Type B pancreatic cell (in vitro differentiated cells): ENCODE measurements around the gene PPP1CB. TPM values are rescaled to one million over a fixed set of nuclear protein-coding genes. Genes with fewer than 3 reads are reported as not detected.
"Not testable (repeated sequence)": the region's sequence is repeated elsewhere in the genome, so short reads cannot be mapped to it uniquely, and the experiment has no call there.

ENCODE experiments used
- DNase-seq: peaks from one replicate; pipeline ENCODE4 v3.0.0; 2021; ENCODE audit warnings: mixed read lengths; ENCODE audit not compliant: unreplicated experiment; ENCODE audit errors: extremely low spot score
- H3K27ac Mint-ChIP-seq: 2 replicates; pipeline ENCODE4 v1.8.0; 2021; ENCODE audit warnings: mild to moderate bottlenecking, mixed read lengths
- H3K27me3 Mint-ChIP-seq: 2 replicates; pipeline ENCODE4 v1.8.0; 2021; ENCODE audit warnings: mixed read lengths
- H3K36me3 Mint-ChIP-seq: 2 replicates; pipeline ENCODE4 v1.8.0; 2021; ENCODE audit warnings: mixed read lengths
- H3K4me1 Mint-ChIP-seq: one replicate; pipeline ENCODE4 v1.8.0; 2021; ENCODE audit warnings: mixed read lengths; ENCODE audit not compliant: unreplicated experiment
- H3K4me3 Mint-ChIP-seq: 2 replicates; pipeline ENCODE4 v1.8.0; 2021; ENCODE audit warnings: mild to moderate bottlenecking, mixed read lengths
- H3K9me3 Mint-ChIP-seq: 2 replicates; pipeline ENCODE4 v1.8.0; 2021; ENCODE audit warnings: mixed read lengths
- CTCF ChIP-seq: fragments of 200-600 bp; sonication (generic); conservative IDR thresholded peaks from 2 replicates; pipeline ENCODE4 v1.5.0; 2021; ENCODE audit warnings: antibody characterized with exemption, mild to moderate bottlenecking
- total RNA-seq: library from RNA; stranded (reverse); gene quantifications from 2 replicates; pipeline ENCODE4 v1.2.1, GENCODE V29; 2021; ENCODE audit warnings: low replicate concordance

Gene PPP1CB
- total RNA-seq, 1 donor from 2014 or later: 227 TPM

DNA sequence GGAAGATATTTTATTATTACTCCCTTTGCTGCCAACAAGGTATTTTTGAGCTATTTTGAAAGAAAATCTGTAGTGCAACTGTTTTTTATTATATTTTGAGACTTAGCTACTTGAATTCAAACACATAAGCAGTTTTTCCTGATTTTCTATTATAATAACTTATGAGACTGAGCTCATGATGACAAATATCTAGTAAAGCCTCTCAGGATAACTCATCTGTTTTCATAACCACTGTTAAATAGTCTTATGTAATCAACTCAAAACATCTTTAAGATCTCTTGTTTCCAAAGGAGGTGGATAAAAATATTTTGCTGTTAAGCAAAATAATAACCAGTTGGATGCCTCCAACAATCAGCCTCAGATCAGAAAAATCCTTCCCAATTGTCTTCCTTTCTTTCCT is 21.9 kb upstream of the PPP1CB start:
- Mint-ChIP-seq H3K4me3 (no peak overlapping the region), H3K27me3 (no peaks in the 10 kb centered on the region), H3K9me3 (no peaks in the 10 kb centered on the region), H3K4me1 (no peaks in the 10 kb centered on the region), H3K27ac (no peak overlapping the region), H3K36me3 (no peaks in the 10 kb centered on the region)
- TF ChIP-seq CTCF: no peak
- DNase-seq: no peak

DNA sequence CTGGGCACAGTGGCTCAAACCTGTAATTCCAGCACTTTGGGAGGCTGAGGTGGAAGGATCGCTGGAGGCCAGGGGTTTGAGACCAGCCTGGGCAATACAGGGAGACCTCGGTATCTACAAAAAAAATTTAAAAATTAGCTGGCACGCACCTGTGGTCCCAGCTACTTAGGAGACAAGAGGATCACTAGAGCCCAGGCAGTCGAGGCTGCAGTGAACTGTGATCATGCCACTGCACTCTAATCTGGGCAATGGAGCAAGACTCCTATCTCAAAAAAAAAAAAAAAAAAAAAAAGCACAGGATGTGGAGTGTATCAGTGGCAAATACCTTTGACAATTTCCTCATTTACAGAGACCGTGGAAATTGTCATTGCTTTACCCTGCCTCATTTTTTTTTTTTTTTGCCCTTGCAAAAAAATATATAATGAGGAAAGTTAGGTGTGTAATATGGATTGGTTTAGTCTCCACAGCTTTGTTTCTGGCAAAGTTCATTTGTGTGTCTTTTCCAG is 20.9 kb upstream of the PPP1CB start:
- no peaks in the 10 kb centered on the region for H3K4me1 Mint-ChIP-seq
- no peaks in the 10 kb centered on the region for H3K9me3 Mint-ChIP-seq
- DNase-seq: no peak
- no peak overlapping the region for H3K27ac Mint-ChIP-seq
- H3K4me3 Mint-ChIP-seq: no peak overlapping the region
- no peaks in the 10 kb centered on the region for H3K27me3 Mint-ChIP-seq
- no peaks in the 10 kb centered on the region for H3K36me3 Mint-ChIP-seq
- no peak for TF ChIP-seq CTCF

DNA sequence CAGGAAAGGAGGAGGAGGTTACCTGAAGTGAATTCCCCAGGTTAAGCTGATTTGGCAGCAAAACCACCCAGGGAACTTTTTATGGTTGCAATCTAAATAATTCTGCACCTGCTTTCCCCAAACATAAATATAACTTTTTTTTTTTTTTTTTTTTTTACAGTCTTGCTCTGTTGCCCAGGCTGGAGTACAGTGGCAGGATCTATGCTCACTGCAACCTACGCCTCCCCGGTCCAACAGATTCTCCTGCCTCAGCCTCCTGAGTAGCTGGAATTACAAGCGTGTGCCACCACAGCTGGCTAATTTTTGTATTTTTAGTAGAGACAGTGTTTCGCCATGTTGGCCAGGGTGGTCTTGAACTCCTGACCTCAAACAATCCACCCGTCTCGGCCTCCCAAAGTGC is 16.1 kb upstream of the PPP1CB start:
- Mint-ChIP-seq H3K36me3 (no peaks in the 10 kb centered on the region), H3K4me3 (no peak overlapping the region), H3K4me1 (no peaks in the 10 kb centered on the region), H3K27me3 (no peaks in the 10 kb centered on the region), H3K9me3 (peaks cover 6% of the 10 kb centered on the region), H3K27ac (no peak overlapping the region)
- no peak for TF ChIP-seq CTCF
- no peak for DNase-seq

GRCh38 chr2:28736034-28736433 is 15.6 kb upstream of the PPP1CB start:
- no peak overlapping the region for H3K4me3 Mint-ChIP-seq
- H3K27ac Mint-ChIP-seq: no peak overlapping the region
- H3K4me1 Mint-ChIP-seq: no peaks in the 10 kb centered on the region
- H3K36me3 Mint-ChIP-seq: peaks cover 1% of the 10 kb centered on the region
- no peaks in the 10 kb centered on the region for H3K27me3 Mint-ChIP-seq
- no peak for TF ChIP-seq CTCF
- peaks cover 6% of the 10 kb centered on the region for H3K9me3 Mint-ChIP-seq
- no peak for DNase-seq

DNA sequence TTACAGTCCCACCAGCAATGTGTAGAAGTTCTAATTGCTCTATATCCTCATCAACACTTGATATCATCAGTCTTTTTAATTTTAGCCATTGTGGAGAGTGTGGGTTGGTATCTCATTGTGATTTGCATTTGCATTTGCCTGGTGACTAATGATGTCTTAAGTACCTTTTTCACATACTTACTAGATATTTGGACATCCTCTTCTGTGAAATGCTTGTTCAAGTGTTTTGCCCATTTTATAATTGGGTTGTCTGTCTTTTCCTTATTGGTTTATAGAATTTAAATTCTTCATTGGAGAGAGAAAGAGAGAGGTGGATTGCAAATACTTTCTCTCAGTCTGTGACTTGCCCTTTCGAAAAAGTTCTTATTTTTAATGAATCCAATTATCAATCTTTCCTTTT is 14.0 kb upstream of the PPP1CB start:
- Mint-ChIP-seq H3K27ac (no peak overlapping the region), H3K4me3 (no peak overlapping the region), H3K36me3 (peaks cover 4% of the 10 kb centered on the region), H3K9me3 (peaks cover 6% of the 10 kb centered on the region), H3K27me3 (no peaks in the 10 kb centered on the region), H3K4me1 (no peaks in the 10 kb centered on the region)
- DNase-seq: no peak
- TF ChIP-seq CTCF: no peak

GRCh38 chr2:28742619-28743018 is 9.0 kb upstream of the PPP1CB start:
- not testable (repeated sequence) for H3K36me3 Mint-ChIP-seq, H3K27me3 Mint-ChIP-seq, H3K27ac Mint-ChIP-seq, H3K9me3 Mint-ChIP-seq, DNase-seq, H3K4me1 Mint-ChIP-seq, H3K4me3 Mint-ChIP-seq
